ENCODE data around the gene ANGEL1.

Gene ANGEL1

GRCh38 chr14:76829013-76829365 is 16.3 kb upstream of the ANGEL1 start:
- Histone ChIP-seq H3K27me3 (ENCODE audit: insufficient read depth, low read length, poor library complexity) (peaks cover 23% of the 10 kb centered on the region), H3K4me2 (ENCODE audit: insufficient read depth, low read length) (no peak overlapping the region), H3K27ac (ENCODE audit: low read length) (no peak overlapping the region), H2AFZ (ENCODE audit: low read depth, low read length) (no peak overlapping the region), H3K9me3 (ENCODE audit: insufficient read depth, low read length, severe bottlenecking) (no peaks in the 10 kb centered on the region), H4K20me1 (ENCODE audit: insufficient read depth, low read length) (no peaks in the 10 kb centered on the region), H3K9ac (ENCODE audit: low read depth, low read length) (no peak overlapping the region), H3K79me2 (ENCODE audit: insufficient read depth, low read length) (no peaks in the 10 kb centered on the region), H3K4me3 (ENCODE audit: low read depth in 1 of 2, low read length in 2 of 2) (no peak overlapping the region), H3K36me3 (ENCODE audit: insufficient read depth, low read length) (no peaks in the 10 kb centered on the region), H3K4me1 (ENCODE audit: insufficient read depth, low read length) (no peaks in the 10 kb centered on the region)
- DNase-seq (no peak), ATAC-seq (ENCODE audit: insufficient read depth, low read depth) (no peak)
- TF ChIP-seq EZH2 (IDR thresholded peaks at IDR 0.05; ENCODE audit: borderline replicate concordance, low read depth, low read length, severe bottlenecking), result no peak
- TF ChIP-seq, protein P1, sequence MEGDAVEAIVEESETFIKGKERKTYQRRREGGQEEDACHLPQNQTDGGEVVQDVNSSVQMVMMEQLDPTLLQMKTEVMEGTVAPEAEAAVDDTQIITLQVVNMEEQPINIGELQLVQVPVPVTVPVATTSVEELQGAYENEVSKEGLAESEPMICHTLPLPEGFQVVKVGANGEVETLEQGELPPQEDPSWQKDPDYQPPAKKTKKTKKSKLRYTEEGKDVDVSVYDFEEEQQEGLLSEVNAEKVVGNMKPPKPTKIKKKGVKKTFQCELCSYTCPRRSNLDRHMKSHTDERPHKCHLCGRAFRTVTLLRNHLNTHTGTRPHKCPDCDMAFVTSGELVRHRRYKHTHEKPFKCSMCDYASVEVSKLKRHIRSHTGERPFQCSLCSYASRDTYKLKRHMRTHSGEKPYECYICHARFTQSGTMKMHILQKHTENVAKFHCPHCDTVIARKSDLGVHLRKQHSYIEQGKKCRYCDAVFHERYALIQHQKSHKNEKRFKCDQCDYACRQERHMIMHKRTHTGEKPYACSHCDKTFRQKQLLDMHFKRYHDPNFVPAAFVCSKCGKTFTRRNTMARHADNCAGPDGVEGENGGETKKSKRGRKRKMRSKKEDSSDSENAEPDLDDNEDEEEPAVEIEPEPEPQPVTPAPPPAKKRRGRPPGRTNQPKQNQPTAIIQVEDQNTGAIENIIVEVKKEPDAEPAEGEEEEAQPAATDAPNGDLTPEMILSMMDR (IDR thresholded peaks at IDR 0.05; ENCODE audit: borderline replicate concordance, extremely low read depth, low read length, poor library complexity, severe bottlenecking), result no peak

DNA sequence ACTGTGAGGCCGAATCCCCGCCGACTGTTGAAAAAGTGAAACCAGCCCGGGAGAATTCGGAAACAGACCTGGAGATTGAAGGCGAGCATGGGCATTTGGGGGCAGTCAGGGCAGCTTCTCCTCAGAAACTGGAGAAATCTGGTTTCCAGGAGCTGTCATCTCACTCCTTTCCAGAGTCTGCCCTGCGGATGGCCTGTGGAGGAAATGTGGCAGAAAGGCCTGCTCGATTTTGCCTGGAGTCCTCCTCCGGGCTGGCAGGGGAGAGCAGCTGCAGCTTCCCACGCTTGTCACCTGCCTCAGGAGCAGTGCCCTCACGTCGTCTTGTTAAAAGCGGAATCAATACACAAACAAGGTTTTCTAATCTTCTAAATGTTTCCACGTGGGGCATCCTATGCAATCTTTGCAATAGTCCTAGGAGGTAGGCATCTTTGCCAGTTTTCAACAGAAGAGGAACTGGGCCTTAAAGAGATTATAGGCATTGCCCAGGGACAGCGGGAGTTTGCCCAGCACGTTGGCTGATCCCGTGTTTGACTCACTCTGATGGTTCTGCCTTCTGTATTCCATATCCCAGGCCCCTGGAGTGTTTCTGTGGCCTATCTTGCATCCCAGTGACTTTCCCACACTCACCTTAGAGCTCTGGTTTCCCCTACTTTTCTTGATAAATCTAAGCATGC is 15.8 kb upstream of the ANGEL1 start:
- no peaks in the 10 kb centered on the region for H3K79me2 ChIP-seq (ENCODE audit: insufficient read depth, low read length)
- no peaks in the 10 kb centered on the region for H4K20me1 ChIP-seq (ENCODE audit: insufficient read depth, low read length)
- TF ChIP-seq EZH2 (IDR thresholded peaks at IDR 0.05; ENCODE audit: borderline replicate concordance, low read depth, low read length, severe bottlenecking), result no peak
- no peaks in the 10 kb centered on the region for H3K9me3 ChIP-seq (ENCODE audit: insufficient read depth, low read length, severe bottlenecking)
- H3K27me3 ChIP-seq (ENCODE audit: insufficient read depth, low read length, poor library complexity), result peaks cover 20% of the 10 kb centered on the region
- no peak overlapping the region for H3K27ac ChIP-seq (ENCODE audit: low read length)
- H3K4me3 ChIP-seq (ENCODE audit: low read depth in 1 of 2, low read length in 2 of 2), result no peak overlapping the region
- ATAC-seq (ENCODE audit: insufficient read depth, low read depth) (no peak), DNase-seq (no peak)
- no peak overlapping the region for H3K9ac ChIP-seq (ENCODE audit: low read depth, low read length)
- H3K4me1 ChIP-seq (ENCODE audit: insufficient read depth, low read length), result no peaks in the 10 kb centered on the region
- H2AFZ ChIP-seq (ENCODE audit: low read depth, low read length), result no peak overlapping the region
- H3K36me3 ChIP-seq (ENCODE audit: insufficient read depth, low read length), result no peaks in the 10 kb centered on the region
- no peak overlapping the region for H3K4me2 ChIP-seq (ENCODE audit: insufficient read depth, low read length)

DNA sequence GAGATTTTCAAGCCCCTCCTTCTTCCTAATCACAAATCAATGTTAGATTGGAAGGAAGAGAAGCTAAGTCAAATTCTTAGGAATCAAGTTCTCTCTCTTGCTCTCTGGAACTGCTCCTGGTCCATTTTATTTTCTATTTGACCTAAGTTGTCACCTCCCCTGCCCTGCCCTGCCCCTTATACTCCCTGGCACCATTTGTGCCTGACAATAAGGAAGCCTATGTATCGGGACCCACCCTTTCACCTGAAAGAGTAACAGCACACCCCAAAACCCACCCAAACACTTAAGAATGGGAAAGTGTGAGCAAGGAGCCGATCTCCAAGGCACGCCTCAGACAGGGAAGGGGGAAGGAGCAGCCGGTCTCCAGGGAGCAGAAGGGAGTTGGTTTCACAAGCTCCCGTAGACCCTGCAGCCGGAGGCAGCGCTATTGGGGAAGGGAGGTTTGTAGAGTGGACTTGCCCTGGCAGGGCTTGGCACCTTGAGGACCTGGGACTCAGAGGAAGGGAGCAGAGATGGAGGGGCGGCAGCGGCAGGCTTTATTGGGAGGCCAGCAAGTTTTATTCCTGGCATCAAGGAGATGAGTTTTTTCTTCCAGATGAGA is 15.1 kb upstream of the ANGEL1 start:
- ATAC-seq (ENCODE audit: insufficient read depth, low read depth) (no peak), DNase-seq (no peak)
- no peaks in the 10 kb centered on the region for H4K20me1 ChIP-seq (ENCODE audit: insufficient read depth, low read length)
- no peak overlapping the region for H3K4me3 ChIP-seq (ENCODE audit: low read depth in 1 of 2, low read length in 2 of 2)
- no peak overlapping the region for H2AFZ ChIP-seq (ENCODE audit: low read depth, low read length)
- H3K79me2 ChIP-seq (ENCODE audit: insufficient read depth, low read length), result no peaks in the 10 kb centered on the region
- no peaks in the 10 kb centered on the region for H3K4me1 ChIP-seq (ENCODE audit: insufficient read depth, low read length)
- no peaks in the 10 kb centered on the region for H3K9me3 ChIP-seq (ENCODE audit: insufficient read depth, low read length, severe bottlenecking)
- no peak overlapping the region for H3K4me2 ChIP-seq (ENCODE audit: insufficient read depth, low read length)
- H3K9ac ChIP-seq (ENCODE audit: low read depth, low read length), result no peak overlapping the region
- H3K27ac ChIP-seq (ENCODE audit: low read length), result no peak overlapping the region
- TF ChIP-seq EZH2 (IDR thresholded peaks at IDR 0.05; ENCODE audit: borderline replicate concordance, low read depth, low read length, severe bottlenecking), result no peak
- TF ChIP-seq, protein P1 (IDR thresholded peaks at IDR 0.05; ENCODE audit: borderline replicate concordance, extremely low read depth, low read length, poor library complexity, severe bottlenecking), result no peak
- no peaks in the 10 kb centered on the region for H3K36me3 ChIP-seq (ENCODE audit: insufficient read depth, low read length)
- H3K27me3 ChIP-seq (ENCODE audit: insufficient read depth, low read length, poor library complexity), result peaks cover 16% of the 10 kb centered on the region

DNA sequence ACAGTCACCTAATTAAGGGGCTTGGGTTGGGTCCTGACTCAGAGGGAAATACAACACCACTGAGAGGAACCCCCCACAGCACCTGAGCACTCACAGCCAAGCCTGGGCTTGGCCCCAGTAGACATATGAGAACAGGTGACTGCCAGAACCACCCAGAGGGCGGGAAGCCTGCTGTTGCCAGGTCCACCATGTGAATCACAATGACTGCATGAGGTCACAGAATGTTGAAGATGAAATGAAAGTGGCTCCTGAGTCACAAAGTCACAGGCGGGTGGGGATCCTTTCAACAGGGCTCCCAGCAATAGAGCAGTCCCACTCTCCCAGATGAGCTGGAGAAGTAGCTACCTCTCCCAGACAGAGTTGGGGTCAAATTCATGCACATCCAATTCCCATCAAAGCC is 13.4 kb upstream of the ANGEL1 start, which contains the start of gene LRRC74A:
TSS of gene LRRC74A (plus strand) at position 287 of the 400 bp plus-strand sequence. CDS start 290 bp downstream, outside the sequence.
- Histone ChIP-seq H3K27me3 (ENCODE audit: insufficient read depth, low read length, poor library complexity) (peaks cover 7% of the 10 kb centered on the region), H3K9me3 (ENCODE audit: insufficient read depth, low read length, severe bottlenecking) (no peaks in the 10 kb centered on the region), H3K4me3 (ENCODE audit: low read depth in 1 of 2, low read length in 2 of 2) (no peak within 1 kb of the TSS), H3K4me2 (ENCODE audit: insufficient read depth, low read length) (no peak within 1 kb of the TSS), H3K27ac (ENCODE audit: low read length) (no peak within 1 kb of the TSS), H2AFZ (ENCODE audit: low read depth, low read length) (no peak within 1 kb of the TSS), H3K79me2 (ENCODE audit: insufficient read depth, low read length) (no peaks in the 10 kb centered on the region), H4K20me1 (ENCODE audit: insufficient read depth, low read length) (no peaks in the 10 kb centered on the region), H3K36me3 (ENCODE audit: insufficient read depth, low read length) (no peaks in the 10 kb centered on the region), H3K9ac (ENCODE audit: low read depth, low read length) (no peak within 1 kb of the TSS), H3K4me1 (ENCODE audit: insufficient read depth, low read length) (no peaks in the 10 kb centered on the region)
- DNase-seq (no peak), ATAC-seq (ENCODE audit: insufficient read depth, low read depth) (no peak)
- no peak for TF ChIP-seq EZH2 (IDR thresholded peaks at IDR 0.05; ENCODE audit: borderline replicate concordance, low read depth, low read length, severe bottlenecking)

Data from DND-41 (cell line).